Activated B cell treated with CpG ODN at 0.5 μM for 24 hours (primary cell): ENCODE results near the gene DOLPP1. TPM values are rescaled to one million over a fixed set of nuclear protein-coding genes. Genes with fewer than 3 reads are reported as not detected.
A peak's percentile ranks its signal among the peaks of the same experiment; 100 is the strongest.

ENCODE experiments used
- ATAC-seq: fragments of 200-7000 bp; cut with Tn5 transposase; one replicate; pipeline ENCODE4 v1.10.0; 2021; ENCODE audit warnings: low read depth, mild to moderate bottlenecking, moderate library complexity
- CTCF ChIA-PET: fragments of 350-600 bp; sonication (Branson Sonifier 250); formaldehyde crosslinking; loops from one replicate; lab custom pipeline; 2021; ENCODE audit warnings: antibody characterized with exemption; lab: Charles Lee
- POLR2A ChIA-PET: fragments of 350-600 bp; sonication (Branson Sonifier 250); formaldehyde crosslinking; loops from one replicate; lab custom pipeline; 2021; ENCODE audit warnings: antibody characterized with exemption; lab: Charles Lee
- DNase-seq: peaks from one replicate; pipeline ENCODE4 v3.0.0; 2022
- H3K27ac Mint-ChIP-seq: one replicate; pipeline ENCODE4 v1.8.0; 2020; ENCODE audit warnings: mixed read lengths
- H3K27me3 Mint-ChIP-seq: one replicate; pipeline ENCODE4 v1.8.0; 2021; ENCODE audit warnings: mixed read lengths
- H3K36me3 Mint-ChIP-seq: one replicate; pipeline ENCODE4 v1.8.0; 2021; ENCODE audit warnings: low read depth, mixed read lengths
- H3K4me1 Mint-ChIP-seq: one replicate; pipeline ENCODE4 v1.8.0; 2021; ENCODE audit warnings: mixed read lengths
- H3K4me3 Mint-ChIP-seq: one replicate; pipeline ENCODE4 v1.8.0; 2020; ENCODE audit warnings: mild to moderate bottlenecking, mixed read lengths
- H3K9me3 Mint-ChIP-seq: one replicate; pipeline ENCODE4 v1.8.0; 2020; ENCODE audit warnings: mixed read lengths
- intact Hi-C: fragments of 100-400 bp; cut with micrococcal nuclease; formaldehyde crosslinking; loops from one replicate; pipeline ENCODE4 v1.15.1; 2024
- total RNA-seq: library from RNA; stranded (reverse); gene quantifications from 2 replicates; pipeline ENCODE4 v1.2.3, GENCODE V29; 2022
- TF ChIP-seq, protein P1 (sequence below): fragments of 200-600 bp; IDR thresholded peaks from one replicate; pipeline ENCODE4 v1.8.0; 2022; ENCODE audit warnings: antibody characterized with exemption, mild to moderate bottlenecking

DOLPP1 gene
- total RNA-seq, 1 donor from 2014 or later, result 10.9 TPM

DNA sequence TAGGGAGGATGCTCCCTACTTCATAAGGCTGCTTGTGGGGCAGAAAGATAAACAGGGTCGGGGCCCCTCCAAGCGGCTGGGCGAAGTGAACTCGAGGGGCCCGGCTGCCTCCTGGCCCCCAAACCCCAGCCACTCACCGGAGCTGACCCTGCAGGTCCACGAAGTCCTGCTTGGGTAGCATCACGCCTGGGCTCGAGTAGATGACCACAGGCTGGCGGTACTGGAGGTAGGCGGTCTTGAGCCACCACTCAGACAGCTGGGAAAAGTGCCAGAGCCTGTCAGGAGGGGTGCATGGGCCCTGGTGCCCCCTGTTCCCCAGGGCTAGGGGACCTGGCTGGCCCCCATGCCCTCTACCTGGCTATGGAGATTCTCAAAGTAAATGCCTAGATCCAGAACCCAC lies 23.1 kb downstream of the DOLPP1 start:
- intact Hi-C loops, result no loop called here
- no peak for ATAC-seq
- H3K36me3 Mint-ChIP-seq, result no peaks in the 10 kb centered on the region

DNA sequence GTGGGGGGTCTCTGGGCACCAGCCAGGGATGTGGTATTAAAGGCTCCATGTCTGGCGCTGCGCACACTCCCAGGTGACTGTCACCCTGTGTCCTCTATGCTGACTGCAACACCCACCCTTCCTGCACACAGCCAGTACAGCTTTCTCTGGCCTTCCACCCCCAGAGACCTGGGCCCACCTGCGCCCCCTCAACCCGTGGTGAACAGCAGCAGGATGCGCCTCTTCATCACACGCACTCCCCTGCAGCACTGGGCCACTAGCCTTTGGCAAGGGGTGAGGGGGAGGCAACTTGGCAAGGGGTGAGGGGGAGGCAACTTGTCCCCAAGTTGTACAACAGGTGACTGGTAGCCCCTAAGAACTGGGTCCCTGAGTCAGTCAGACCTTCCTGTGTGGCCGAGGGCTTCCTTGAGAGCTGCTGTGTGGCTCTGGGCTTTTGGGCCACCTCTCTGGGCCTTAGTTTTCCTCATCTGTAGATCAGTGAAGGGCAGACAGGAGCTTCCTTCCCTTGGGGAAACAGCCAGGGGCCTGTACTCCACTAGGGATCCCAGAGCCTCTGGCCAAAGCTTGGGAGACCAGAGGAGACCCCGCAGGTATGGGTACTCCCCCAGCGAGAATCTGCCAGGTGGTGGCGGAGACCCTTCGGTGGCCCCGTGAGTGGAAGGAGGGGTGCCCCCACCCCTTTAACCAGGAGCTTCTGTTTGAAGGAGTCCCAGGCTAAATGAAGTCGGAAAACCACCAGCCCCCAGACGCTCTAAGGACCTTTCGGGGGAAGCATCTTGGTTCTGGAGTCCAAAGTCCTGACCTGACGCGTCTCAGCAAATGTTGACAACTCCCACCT lies 25.2 kb downstream of the DOLPP1 start:
- Mint-ChIP-seq H3K27me3 (no peaks in the 10 kb centered on the region), H3K4me3 (no peak overlapping the region), H3K36me3 (peaks cover 3% of the 10 kb centered on the region), H3K27ac (no peak overlapping the region), H3K4me1 (peaks cover 7% of the 10 kb centered on the region), H3K9me3 (no peaks in the 10 kb centered on the region)
- TF ChIP-seq, protein P1, sequence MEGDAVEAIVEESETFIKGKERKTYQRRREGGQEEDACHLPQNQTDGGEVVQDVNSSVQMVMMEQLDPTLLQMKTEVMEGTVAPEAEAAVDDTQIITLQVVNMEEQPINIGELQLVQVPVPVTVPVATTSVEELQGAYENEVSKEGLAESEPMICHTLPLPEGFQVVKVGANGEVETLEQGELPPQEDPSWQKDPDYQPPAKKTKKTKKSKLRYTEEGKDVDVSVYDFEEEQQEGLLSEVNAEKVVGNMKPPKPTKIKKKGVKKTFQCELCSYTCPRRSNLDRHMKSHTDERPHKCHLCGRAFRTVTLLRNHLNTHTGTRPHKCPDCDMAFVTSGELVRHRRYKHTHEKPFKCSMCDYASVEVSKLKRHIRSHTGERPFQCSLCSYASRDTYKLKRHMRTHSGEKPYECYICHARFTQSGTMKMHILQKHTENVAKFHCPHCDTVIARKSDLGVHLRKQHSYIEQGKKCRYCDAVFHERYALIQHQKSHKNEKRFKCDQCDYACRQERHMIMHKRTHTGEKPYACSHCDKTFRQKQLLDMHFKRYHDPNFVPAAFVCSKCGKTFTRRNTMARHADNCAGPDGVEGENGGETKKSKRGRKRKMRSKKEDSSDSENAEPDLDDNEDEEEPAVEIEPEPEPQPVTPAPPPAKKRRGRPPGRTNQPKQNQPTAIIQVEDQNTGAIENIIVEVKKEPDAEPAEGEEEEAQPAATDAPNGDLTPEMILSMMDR, result no peak
- ChIA-PET POLR2A (no interaction called here), CTCF (no interaction called here)
- ATAC-seq (no peak), DNase-seq (no peak)
- intact Hi-C loops, result no loop called here

More for the DNA sequence above, 23.1 kb downstream of the DOLPP1 start:
- TF ChIP-seq, protein P1, result no peak
- Mint-ChIP-seq H3K4me3 (no peak overlapping the region), H3K27me3 (no peaks in the 10 kb centered on the region), H3K4me1 (no peaks in the 10 kb centered on the region), H3K27ac (no peak overlapping the region), H3K9me3 (no peaks in the 10 kb centered on the region)
- DNase-seq, result no peak
- ChIA-PET CTCF (no interaction called here), POLR2A (no interaction called here)

DNA sequence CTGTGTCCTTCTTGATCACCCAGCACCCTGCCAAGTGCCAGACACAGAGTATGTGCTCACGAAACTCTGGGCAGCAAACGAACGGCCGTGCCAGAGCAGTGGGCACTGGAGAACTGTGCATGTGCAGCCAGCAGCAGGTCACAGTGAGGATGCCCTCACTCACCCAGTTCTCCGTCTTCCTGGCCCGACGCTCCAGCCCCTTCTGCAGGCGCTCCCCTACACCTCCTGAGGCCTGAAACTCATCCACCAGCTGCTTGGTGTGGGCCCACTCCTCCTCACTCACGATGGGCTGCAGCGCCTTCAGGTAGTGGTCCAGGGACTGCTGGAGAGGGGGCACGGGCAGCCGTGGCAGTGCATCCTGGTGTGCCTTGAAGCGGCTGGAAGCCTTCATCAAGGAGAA lies 26.7 kb downstream of the DOLPP1 start:
- Mint-ChIP-seq H3K4me3 (no peak overlapping the region), H3K27me3 (no peaks in the 10 kb centered on the region), H3K36me3 (peaks cover 4% of the 10 kb centered on the region), H3K9me3 (no peaks in the 10 kb centered on the region), H3K4me1 (peaks cover 16% of the 10 kb centered on the region), H3K27ac (no peak overlapping the region)
- POLR2A ChIA-PET, result no interaction called here
- intact Hi-C loops, result no loop called here
- TF ChIP-seq, protein P1, result no peak
- CTCF ChIA-PET, result no interaction called here
- DNase-seq (no peak), ATAC-seq (no peak)

DNA sequence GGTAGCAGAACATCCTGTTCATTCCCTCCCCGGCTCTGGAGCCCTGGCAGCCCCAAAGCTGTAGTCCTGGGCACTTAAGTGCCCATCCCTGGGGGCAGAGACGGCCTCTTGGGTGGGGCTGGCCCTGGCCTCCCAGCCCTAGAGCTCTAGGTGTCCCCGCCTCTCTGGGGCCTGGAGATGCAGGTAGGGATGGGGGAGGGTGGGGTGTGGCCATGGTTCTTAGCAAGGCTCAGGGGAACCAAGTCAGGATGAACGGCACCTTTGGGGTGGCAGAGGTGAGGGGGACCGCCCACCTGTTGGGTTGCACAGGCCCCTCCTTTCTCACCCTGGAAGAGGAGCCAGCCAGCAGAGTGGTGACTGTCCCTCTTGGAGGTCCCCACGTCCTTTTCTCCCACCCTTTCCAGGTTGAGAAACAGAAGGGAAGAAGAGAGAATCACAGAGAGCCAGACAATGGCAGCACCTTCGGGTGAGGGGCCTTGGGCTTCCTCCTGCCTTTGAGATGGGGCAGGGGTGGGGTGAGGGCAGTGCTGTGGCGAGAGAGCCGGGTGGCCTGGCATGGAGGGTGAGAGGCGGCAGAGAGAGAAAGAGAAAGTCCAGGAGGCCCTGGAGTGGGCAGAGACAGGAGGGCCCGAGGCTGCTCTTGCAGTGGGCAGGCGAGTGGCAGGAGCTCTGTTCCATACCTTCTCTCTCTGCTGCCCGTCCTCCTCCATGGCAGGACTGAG lies 27.3 kb downstream of the DOLPP1 start:
- ChIA-PET POLR2A (no interaction called here), CTCF (no interaction called here)
- ATAC-seq (no peak), DNase-seq (no peak)
- no peaks in the 10 kb centered on the region for H3K9me3 Mint-ChIP-seq
- no peaks in the 10 kb centered on the region for H3K27me3 Mint-ChIP-seq
- peaks cover 19% of the 10 kb centered on the region for H3K4me1 Mint-ChIP-seq
- no peak overlapping the region for H3K4me3 Mint-ChIP-seq
- TF ChIP-seq, protein P1, result no peak
- peaks cover 4% of the 10 kb centered on the region for H3K36me3 Mint-ChIP-seq
- intact Hi-C loops, result no loop called here
- H3K27ac Mint-ChIP-seq, result no peak overlapping the region

DNA sequence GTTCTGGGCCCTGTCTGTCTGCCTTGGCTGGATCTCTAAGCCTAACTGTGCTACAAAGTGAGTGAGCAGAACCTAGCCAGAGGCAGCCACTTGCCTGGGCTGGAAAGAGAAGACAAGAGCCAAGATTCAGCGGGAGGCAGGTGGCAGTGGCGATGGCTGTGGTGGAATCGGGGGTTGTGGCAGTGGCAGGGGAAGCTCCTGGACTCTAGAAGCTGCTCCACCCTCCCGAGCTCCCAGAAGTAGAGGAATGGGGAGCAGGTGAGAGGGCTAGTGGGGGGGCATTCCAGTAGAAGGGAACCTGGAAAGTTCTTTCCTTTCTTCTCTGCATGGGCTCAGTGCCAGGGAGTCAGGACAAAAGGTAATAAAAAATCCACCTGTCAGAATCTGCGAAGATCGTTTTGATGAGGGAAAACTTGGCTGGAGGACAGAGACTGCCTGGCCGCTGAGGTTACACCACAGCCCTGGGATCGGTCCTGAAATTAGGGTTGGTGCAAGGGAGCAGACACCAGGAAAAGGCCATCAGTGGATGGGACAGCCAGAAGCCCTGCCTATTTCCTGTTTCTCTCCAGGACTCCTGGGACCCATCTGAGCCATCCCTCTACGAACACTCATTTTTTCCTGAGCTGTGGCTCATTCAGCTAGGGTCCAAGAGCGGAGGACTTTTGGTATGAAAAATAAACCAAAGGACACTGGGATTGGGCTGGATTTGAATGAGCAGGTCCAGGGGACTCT lies 28.1 kb downstream of the DOLPP1 start:
- intact Hi-C loops, result no loop called here
- ATAC-seq, result no peak
- DNase-seq, result no peak
- POLR2A ChIA-PET, result interaction anchor here (3.3 kb wide), 1 partner anchor 28 kb away, joined by 27 read pairs; the partner anchor contains the start of gene DOLPP1
- peaks cover 4% of the 10 kb centered on the region for H3K36me3 Mint-ChIP-seq
- H3K27me3 Mint-ChIP-seq, result no peaks in the 10 kb centered on the region
- peak overlapping the region; percentile 74 for H3K4me3 Mint-ChIP-seq
- H3K4me1 Mint-ChIP-seq, result peaks cover 26% of the 10 kb centered on the region
- H3K27ac Mint-ChIP-seq, result no peak overlapping the region
- CTCF ChIA-PET, result no interaction called here
- H3K9me3 Mint-ChIP-seq, result no peaks in the 10 kb centered on the region
- TF ChIP-seq, protein P1, result no peak
